Stimulated activated CD8-positive, alpha-beta memory T cell treated with anti-CD3 and anti-CD28 coated beads, Interleukin-2, amount 100 ng/mL, for 1 hour (primary cell): Measurements from ENCODE around the gene MYO10.
"Not testable (repeated sequence)": the region's sequence is repeated elsewhere in the genome, so short reads cannot be mapped to it uniquely, and the experiment has no call there.

Experiments used
- DNase-seq, 2 donors: peaks; one replicate each; pipeline ENCODE4 v3.0.0-alpha.2; 2020; ENCODE audit warnings: low read depth in 2 of 2

Gene MYO10

GRCh38 chr5:16863469-16863946 is 72.6 kb downstream of the MYO10 start:
- no peak for DNase-seq

- DNase-seq: no peak
Observed at GRCh38 chr5:16862777-16863176, 73.3 kb downstream of the MYO10 start.

GRCh38 chr5:16859346-16859745 is 76.7 kb downstream of the MYO10 start:
- DNase-seq: no peak

- DNase-seq: no peak
Observed at GRCh38 chr5:16858151-16858550, 77.9 kb downstream of the MYO10 start.

GRCh38 chr5:16857635-16858034 is 78.5 kb downstream of the MYO10 start:
- DNase-seq: no peak

- no peak for DNase-seq
Observed at GRCh38 chr5:16856531-16856930, 79.6 kb downstream of the MYO10 start.

- DNase-seq: no peak
Observed at GRCh38 chr5:16855898-16856297, 80.2 kb downstream of the MYO10 start.

GRCh38 chr5:16855485-16855884 is 80.6 kb downstream of the MYO10 start:
- DNase-seq: no peak

- no peak for DNase-seq
Observed at GRCh38 chr5:16854351-16854750, 81.7 kb downstream of the MYO10 start.

- DNase-seq: no peak
Observed at GRCh38 chr5:16853518-16853917, 82.6 kb downstream of the MYO10 start.

GRCh38 chr5:16852251-16853005 is 83.7 kb downstream of the MYO10 start:
- no peak for DNase-seq

- no peak for DNase-seq
Observed at GRCh38 chr5:16849775-16850174, 86.3 kb downstream of the MYO10 start.

GRCh38 chr5:16849181-16849580 is 86.9 kb downstream of the MYO10 start:
- no peak for DNase-seq

GRCh38 chr5:16844952-16845351 is 91.1 kb downstream of the MYO10 start:
- no peak for DNase-seq

- no peak for DNase-seq
Observed at GRCh38 chr5:16842896-16843295, 93.2 kb downstream of the MYO10 start.

GRCh38 chr5:16841416-16841815 is 94.7 kb downstream of the MYO10 start:
- DNase-seq: no peak

- no peak for DNase-seq
Observed at GRCh38 chr5:16837305-16837704, 98.8 kb downstream of the MYO10 start.

GRCh38 chr5:16834029-16834428 is 102.1 kb downstream of the MYO10 start:
- no peak for DNase-seq

- not testable (repeated sequence) for DNase-seq
Observed at GRCh38 chr5:16831326-16831725, 104.8 kb downstream of the MYO10 start.

- no peak for DNase-seq
Observed at GRCh38 chr5:16827755-16828154, 108.3 kb downstream of the MYO10 start.

GRCh38 chr5:16826379-16827125 is 109.5 kb downstream of the MYO10 start:
- no peak for DNase-seq

- DNase-seq: no peak
Observed at GRCh38 chr5:16819522-16820167, 116.4 kb downstream of the MYO10 start.

GRCh38 chr5:16815432-16815831 is 120.7 kb downstream of the MYO10 start:
- no peak for DNase-seq
